Activated T-helper 2 cell treated with anti-CD3 and anti-CD28 coated beads, Interferon-gamma antibody, Interleukin-2, Interleukin-4, amounts not matched to agents 10 μg/mL and 5 μg/mL and 100 μg/mL, durations not matched to agents 14 hours and 24 hours and 36 hours (primary cell): Measurements from ENCODE around the gene RABL3. TPM values are rescaled to one million over a fixed set of nuclear protein-coding genes. Genes with fewer than 3 reads are reported as not detected.
"Not testable (repeated sequence)": the region's sequence is repeated elsewhere in the genome, so short reads cannot be mapped to it uniquely, and the experiment has no call there.

ENCODE experiments used
- DNase-seq: peaks from one replicate; pipeline ENCODE4 v3.0.0; 2021; ENCODE audit warnings: low spot score
- H3K27ac Mint-ChIP-seq: one replicate; pipeline ENCODE4 v1.8.0; 2021; ENCODE audit warnings: mixed read lengths
- H3K27me3 Mint-ChIP-seq: one replicate; pipeline ENCODE4 v1.8.0; 2021; ENCODE audit warnings: low read depth, mixed read lengths
- H3K36me3 Mint-ChIP-seq: one replicate; pipeline ENCODE4 v1.8.0; 2021; ENCODE audit warnings: low read depth, mixed read lengths
- H3K4me1 Mint-ChIP-seq: one replicate; pipeline ENCODE4 v1.8.0; 2021; ENCODE audit warnings: low read depth, mixed read lengths
- H3K4me3 Mint-ChIP-seq: one replicate; pipeline ENCODE4 v1.8.0; 2021; ENCODE audit warnings: low read depth, mild to moderate bottlenecking, moderate library complexity, mixed read lengths
- H3K9me3 Mint-ChIP-seq: one replicate; pipeline ENCODE4 v1.8.0; 2021; ENCODE audit warnings: mixed read lengths
- intact Hi-C: fragments of 100-400 bp; cut with micrococcal nuclease; formaldehyde crosslinking; loops from one replicate; pipeline ENCODE4 v1.15.1; 2023
- total RNA-seq: library from RNA; stranded (reverse); gene quantifications from 2 replicates; pipeline ENCODE4 v1.2.3, GENCODE V29; 2022

The RABL3 gene
- total RNA-seq, 1 donor from 2014 or later = 30.8 TPM

- no peaks in the 10 kb centered on the region for H3K9me3 Mint-ChIP-seq
- H3K27me3 Mint-ChIP-seq = no peaks in the 10 kb centered on the region
- H3K4me1 Mint-ChIP-seq = no peaks in the 10 kb centered on the region
- intact Hi-C loops = no loop called here
- no peak overlapping the region for H3K27ac Mint-ChIP-seq
- no peaks in the 10 kb centered on the region for H3K36me3 Mint-ChIP-seq
- DNase-seq = no peak
- no peak overlapping the region for H3K4me3 Mint-ChIP-seq
Observed at GRCh38 chr3:120648290-120648689, 94.0 kb downstream of the RABL3 start.

GRCh38 chr3:120646771-120647432 lies 95.4 kb downstream of the RABL3 start:
- H3K4me1 Mint-ChIP-seq = no peaks in the 10 kb centered on the region
- H3K36me3 Mint-ChIP-seq = no peaks in the 10 kb centered on the region
- no peak for DNase-seq
- no peaks in the 10 kb centered on the region for H3K9me3 Mint-ChIP-seq
- no peak overlapping the region for H3K4me3 Mint-ChIP-seq
- H3K27me3 Mint-ChIP-seq = no peaks in the 10 kb centered on the region
- no peak overlapping the region for H3K27ac Mint-ChIP-seq
- intact Hi-C loops = no loop called here

- Mint-ChIP-seq H3K27ac (no peak overlapping the region), H3K9me3 (no peaks in the 10 kb centered on the region), H3K27me3 (no peaks in the 10 kb centered on the region), H3K4me3 (no peak overlapping the region), H3K4me1 (no peaks in the 10 kb centered on the region), H3K36me3 (no peaks in the 10 kb centered on the region)
- intact Hi-C loops = no loop called here
- DNase-seq = no peak
Observed at GRCh38 chr3:120645083-120645845, 97.1 kb downstream of the RABL3 start.

- H3K27me3 Mint-ChIP-seq = no peaks in the 10 kb centered on the region
- H3K4me3 Mint-ChIP-seq = no peak overlapping the region
- DNase-seq = no peak
- no peaks in the 10 kb centered on the region for H3K9me3 Mint-ChIP-seq
- H3K4me1 Mint-ChIP-seq = peaks cover 2% of the 10 kb centered on the region
- H3K36me3 Mint-ChIP-seq = no peaks in the 10 kb centered on the region
- no peak overlapping the region for H3K27ac Mint-ChIP-seq
- intact Hi-C loops = no loop called here
Observed at GRCh38 chr3:120642368-120642948, 99.9 kb downstream of the RABL3 start.

GRCh38 chr3:120641696-120642246 lies 100.5 kb downstream of the RABL3 start:
- H3K4me3 Mint-ChIP-seq = no peak overlapping the region
- H3K27me3 Mint-ChIP-seq = no peaks in the 10 kb centered on the region
- intact Hi-C loops = no loop called here

GRCh38 chr3:120640231-120640630 lies 102.1 kb downstream of the RABL3 start:
- H3K27ac Mint-ChIP-seq = no peak overlapping the region
- intact Hi-C loops = no loop called here
- H3K4me3 Mint-ChIP-seq = no peak overlapping the region
- H3K27me3 Mint-ChIP-seq = no peaks in the 10 kb centered on the region
- no peak for DNase-seq
- H3K9me3 Mint-ChIP-seq = no peaks in the 10 kb centered on the region
- H3K4me1 Mint-ChIP-seq = peaks cover 2% of the 10 kb centered on the region
- no peaks in the 10 kb centered on the region for H3K36me3 Mint-ChIP-seq

More at GRCh38 chr3:120641696-120642246, 100.5 kb downstream of the RABL3 start:
- DNase-seq = no peak
- peaks cover 2% of the 10 kb centered on the region for H3K4me1 Mint-ChIP-seq
- no peak overlapping the region for H3K27ac Mint-ChIP-seq
- no peaks in the 10 kb centered on the region for H3K36me3 Mint-ChIP-seq
- no peaks in the 10 kb centered on the region for H3K9me3 Mint-ChIP-seq

GRCh38 chr3:120638820-120639219 lies 103.5 kb downstream of the RABL3 start:
- H3K27me3 Mint-ChIP-seq, H3K9me3 Mint-ChIP-seq, DNase-seq, H3K36me3 Mint-ChIP-seq, intact Hi-C loops, H3K4me1 Mint-ChIP-seq, H3K27ac Mint-ChIP-seq, H3K4me3 Mint-ChIP-seq: not testable (repeated sequence)

GRCh38 chr3:120637851-120638559 lies 104.3 kb downstream of the RABL3 start:
- intact Hi-C loops = no loop called here
- Mint-ChIP-seq H3K27ac (no peak overlapping the region), H3K36me3 (no peaks in the 10 kb centered on the region), H3K9me3 (no peaks in the 10 kb centered on the region), H3K4me1 (peaks cover 2% of the 10 kb centered on the region), H3K4me3 (no peak overlapping the region), H3K27me3 (no peaks in the 10 kb centered on the region)
- DNase-seq = no peak

GRCh38 chr3:120636795-120637401 lies 105.4 kb downstream of the RABL3 start:
- H3K4me3 Mint-ChIP-seq = no peak overlapping the region
- H3K27me3 Mint-ChIP-seq = no peaks in the 10 kb centered on the region
- H3K4me1 Mint-ChIP-seq = peaks cover 2% of the 10 kb centered on the region
- no peaks in the 10 kb centered on the region for H3K36me3 Mint-ChIP-seq
- no peak for DNase-seq
- intact Hi-C loops = no loop called here
- no peaks in the 10 kb centered on the region for H3K9me3 Mint-ChIP-seq
- H3K27ac Mint-ChIP-seq = no peak overlapping the region

Other genes starting within 250 kb of the RABL3 start
- 142 and 154 TPM in 2 replicates for gene NDUFB4, start 146.2 kb downstream of the RABL3 start, total RNA-seq
- 0.14 and 0.76 TPM in 2 replicates for gene HGD, start 60.3 kb downstream of the RABL3 start, total RNA-seq
- gene GTF2E1, start 228 bp upstream of the RABL3 start, total RNA-seq = 23.3 and 24.7 TPM in 2 replicates
- not detected in 2 replicates for gene STXBP5L, start 165.7 kb upstream of the RABL3 start, total RNA-seq